Astrocyte (in vitro differentiated cells and primary cell): ENCODE results near the gene BIRC6.

ENCODE experiments used
- EZH2 ChIP-seq: IDR thresholded peaks from 2 replicates; pipeline ENCODE4 v1.6.1; 2012; ENCODE audit warnings: mild to moderate bottlenecking, low read length, inconsistent platforms; ENCODE audit not compliant: insufficient read depth
- TF ChIP-seq, protein P1 (sequence below): IDR thresholded peaks from 2 replicates; pipeline ENCODE4 v1.5.1; 2011; ENCODE audit warnings: low read depth, mild to moderate bottlenecking, inconsistent platforms, low read length, moderate library complexity; ENCODE audit not compliant: insufficient read depth

DNA sequence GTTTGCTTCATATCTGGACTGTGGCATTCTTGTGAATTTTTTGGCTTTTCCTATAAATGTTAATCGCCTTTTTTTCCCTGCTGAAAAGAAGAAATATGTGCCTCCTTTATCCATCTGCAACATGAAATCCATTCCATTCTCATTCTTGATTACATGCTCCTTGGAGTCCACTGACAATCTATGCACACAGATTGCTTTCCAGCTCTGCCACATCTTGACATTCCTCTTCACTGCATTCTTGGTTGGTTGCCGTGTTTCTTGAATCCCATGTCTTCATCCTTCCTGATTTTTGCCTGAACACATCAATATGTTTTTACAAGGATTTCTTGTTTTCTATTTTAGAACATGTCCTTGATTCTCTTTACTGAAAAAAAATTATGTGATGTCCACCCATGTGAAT, 26.7 kb upstream of the BIRC6 start:
- TF ChIP-seq, protein P1, sequence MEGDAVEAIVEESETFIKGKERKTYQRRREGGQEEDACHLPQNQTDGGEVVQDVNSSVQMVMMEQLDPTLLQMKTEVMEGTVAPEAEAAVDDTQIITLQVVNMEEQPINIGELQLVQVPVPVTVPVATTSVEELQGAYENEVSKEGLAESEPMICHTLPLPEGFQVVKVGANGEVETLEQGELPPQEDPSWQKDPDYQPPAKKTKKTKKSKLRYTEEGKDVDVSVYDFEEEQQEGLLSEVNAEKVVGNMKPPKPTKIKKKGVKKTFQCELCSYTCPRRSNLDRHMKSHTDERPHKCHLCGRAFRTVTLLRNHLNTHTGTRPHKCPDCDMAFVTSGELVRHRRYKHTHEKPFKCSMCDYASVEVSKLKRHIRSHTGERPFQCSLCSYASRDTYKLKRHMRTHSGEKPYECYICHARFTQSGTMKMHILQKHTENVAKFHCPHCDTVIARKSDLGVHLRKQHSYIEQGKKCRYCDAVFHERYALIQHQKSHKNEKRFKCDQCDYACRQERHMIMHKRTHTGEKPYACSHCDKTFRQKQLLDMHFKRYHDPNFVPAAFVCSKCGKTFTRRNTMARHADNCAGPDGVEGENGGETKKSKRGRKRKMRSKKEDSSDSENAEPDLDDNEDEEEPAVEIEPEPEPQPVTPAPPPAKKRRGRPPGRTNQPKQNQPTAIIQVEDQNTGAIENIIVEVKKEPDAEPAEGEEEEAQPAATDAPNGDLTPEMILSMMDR: no peak
- no peak for TF ChIP-seq EZH2
